ENCODE data around the gene KIZ.

Gene KIZ

GRCh38 chr20:21105429-21106170 is 20.3 kb upstream of the KIZ start:
- no peak overlapping the region for H3K4me3 ChIP-seq (ENCODE audit: low read depth, low read length)
- no peak for DNase-seq (ENCODE audit: low read depth)
- TF ChIP-seq, protein P1, sequence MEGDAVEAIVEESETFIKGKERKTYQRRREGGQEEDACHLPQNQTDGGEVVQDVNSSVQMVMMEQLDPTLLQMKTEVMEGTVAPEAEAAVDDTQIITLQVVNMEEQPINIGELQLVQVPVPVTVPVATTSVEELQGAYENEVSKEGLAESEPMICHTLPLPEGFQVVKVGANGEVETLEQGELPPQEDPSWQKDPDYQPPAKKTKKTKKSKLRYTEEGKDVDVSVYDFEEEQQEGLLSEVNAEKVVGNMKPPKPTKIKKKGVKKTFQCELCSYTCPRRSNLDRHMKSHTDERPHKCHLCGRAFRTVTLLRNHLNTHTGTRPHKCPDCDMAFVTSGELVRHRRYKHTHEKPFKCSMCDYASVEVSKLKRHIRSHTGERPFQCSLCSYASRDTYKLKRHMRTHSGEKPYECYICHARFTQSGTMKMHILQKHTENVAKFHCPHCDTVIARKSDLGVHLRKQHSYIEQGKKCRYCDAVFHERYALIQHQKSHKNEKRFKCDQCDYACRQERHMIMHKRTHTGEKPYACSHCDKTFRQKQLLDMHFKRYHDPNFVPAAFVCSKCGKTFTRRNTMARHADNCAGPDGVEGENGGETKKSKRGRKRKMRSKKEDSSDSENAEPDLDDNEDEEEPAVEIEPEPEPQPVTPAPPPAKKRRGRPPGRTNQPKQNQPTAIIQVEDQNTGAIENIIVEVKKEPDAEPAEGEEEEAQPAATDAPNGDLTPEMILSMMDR (conservative IDR thresholded peaks at IDR 0.05; ENCODE audit: low read depth, low read length) = no peak

DNA sequence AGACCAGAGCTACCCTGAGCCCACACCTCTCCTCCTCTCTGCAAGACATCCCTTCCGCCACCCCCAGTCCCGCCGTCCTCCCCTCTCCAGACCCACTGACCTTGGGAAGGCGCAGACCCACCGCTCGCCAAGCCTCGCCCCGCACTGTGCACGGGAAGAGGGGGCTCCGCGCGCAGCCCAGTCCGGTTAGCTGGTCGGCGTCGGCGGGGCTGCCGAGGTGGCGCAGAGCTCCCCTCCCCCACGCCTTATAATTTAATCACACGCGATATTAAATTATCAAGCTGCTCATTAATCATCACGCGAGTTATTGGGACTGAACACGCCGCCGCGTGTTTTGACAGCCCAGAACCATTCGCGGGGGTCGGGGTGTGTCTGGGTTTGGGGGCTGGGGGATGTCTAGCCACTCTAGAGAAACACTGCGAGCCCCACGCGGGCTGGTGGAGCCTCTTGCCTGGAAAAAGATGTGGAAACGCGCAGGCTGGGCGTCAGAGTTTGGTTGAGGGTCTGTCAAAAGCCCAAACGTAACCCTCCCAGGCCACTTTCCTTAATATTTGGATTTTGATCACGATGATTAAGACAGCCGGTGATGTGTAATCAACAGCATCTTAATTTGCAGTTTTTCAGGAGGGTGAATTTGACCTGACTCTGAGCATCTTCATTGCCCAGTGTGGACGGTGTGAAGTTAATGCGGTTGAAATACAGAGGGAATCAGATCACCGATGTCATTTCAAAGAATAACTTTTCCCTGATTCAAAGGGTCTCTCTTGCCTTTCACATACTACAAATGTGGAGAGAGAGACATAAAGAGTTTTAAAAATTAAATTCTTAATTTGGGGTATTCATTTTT is 19.5 kb upstream of the KIZ start, which contains the start of gene LINC00237:
LINC00237 (minus strand) TSS at position 188 of the 847 bp plus-strand sequence.
- no peak within 1 kb of the TSS for H3K4me3 ChIP-seq (ENCODE audit: low read depth, low read length)
- DNase-seq (ENCODE audit: low read depth) = no peak
- TF ChIP-seq, protein P1 (conservative IDR thresholded peaks at IDR 0.05; ENCODE audit: low read depth, low read length) = no peak

DNA sequence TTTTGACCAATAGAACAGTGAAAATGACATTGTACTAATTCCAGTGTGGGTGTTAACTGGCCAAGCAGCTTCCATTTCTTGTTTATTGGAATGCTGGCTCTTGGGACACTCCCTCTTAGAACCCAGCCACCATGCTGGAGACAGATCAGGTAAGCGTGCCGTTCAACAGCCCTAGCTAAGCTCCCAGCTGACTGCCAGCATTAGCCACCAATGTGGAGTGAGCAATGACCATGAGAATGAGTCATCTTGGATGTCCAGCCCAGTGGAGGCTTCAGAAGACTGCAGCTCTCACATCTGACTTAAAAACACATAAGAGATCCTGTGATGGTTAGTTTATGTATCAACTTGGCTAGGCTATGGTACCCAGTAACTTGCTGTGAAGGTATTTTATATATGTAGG is 16.7 kb upstream of the KIZ start:
- H3K4me3 ChIP-seq (ENCODE audit: low read depth, low read length) = no peak overlapping the region
- no peak for DNase-seq (ENCODE audit: low read depth)
- TF ChIP-seq, protein P1 (conservative IDR thresholded peaks at IDR 0.05; ENCODE audit: low read depth, low read length) = no peak

DNA sequence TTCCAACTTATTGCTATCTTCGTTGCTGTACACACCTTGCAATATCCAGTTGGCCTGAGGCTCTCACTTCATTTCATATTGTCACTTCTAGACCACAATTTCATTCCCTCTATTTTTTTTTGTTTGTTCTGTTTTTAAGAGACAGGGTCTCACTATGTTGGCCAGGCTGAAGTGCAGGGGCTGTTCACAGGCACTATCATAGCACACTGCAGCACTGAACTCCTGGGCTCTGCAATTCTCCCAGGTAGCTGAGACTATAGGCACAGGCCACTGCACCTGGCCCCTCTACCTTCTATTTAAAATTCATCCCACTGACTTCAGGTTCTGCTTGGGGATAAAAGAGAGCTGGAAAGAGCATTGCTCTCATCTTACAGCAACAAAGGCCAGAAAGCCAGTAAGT is 15.1 kb upstream of the KIZ start:
- TF ChIP-seq, protein P1 (conservative IDR thresholded peaks at IDR 0.05; ENCODE audit: low read depth, low read length) = no peak
- H3K4me3 ChIP-seq (ENCODE audit: low read depth, low read length) = no peak overlapping the region
- DNase-seq (ENCODE audit: low read depth) = no peak

GRCh38 chr20:21111416-21111815 is 14.5 kb upstream of the KIZ start:
- H3K4me3 ChIP-seq (ENCODE audit: low read depth, low read length) = no peak overlapping the region
- TF ChIP-seq, protein P1 (conservative IDR thresholded peaks at IDR 0.05; ENCODE audit: low read depth, low read length) = no peak
- DNase-seq (ENCODE audit: low read depth) = no peak

GRCh38 chr20:21113697-21114096 is 12.2 kb upstream of the KIZ start:
- DNase-seq (ENCODE audit: low read depth) = no peak
- H3K4me3 ChIP-seq (ENCODE audit: low read depth, low read length) = no peak overlapping the region
- TF ChIP-seq, protein P1 (conservative IDR thresholded peaks at IDR 0.05; ENCODE audit: low read depth, low read length) = no peak
